Measurements from ENCODE around the gene PHAX.
A peak's percentile ranks its signal among the peaks of the same experiment; 100 is the strongest.
"Not testable (repeated sequence)": the region's sequence is repeated elsewhere in the genome, so short reads cannot be mapped to it uniquely, and the experiment has no call there.

The PHAX gene

GRCh38 chr5:126659805-126660482 lies 59.2 kb downstream of the PHAX start:
- no peak for DNase-seq (ENCODE audit: low spot score)

DNA sequence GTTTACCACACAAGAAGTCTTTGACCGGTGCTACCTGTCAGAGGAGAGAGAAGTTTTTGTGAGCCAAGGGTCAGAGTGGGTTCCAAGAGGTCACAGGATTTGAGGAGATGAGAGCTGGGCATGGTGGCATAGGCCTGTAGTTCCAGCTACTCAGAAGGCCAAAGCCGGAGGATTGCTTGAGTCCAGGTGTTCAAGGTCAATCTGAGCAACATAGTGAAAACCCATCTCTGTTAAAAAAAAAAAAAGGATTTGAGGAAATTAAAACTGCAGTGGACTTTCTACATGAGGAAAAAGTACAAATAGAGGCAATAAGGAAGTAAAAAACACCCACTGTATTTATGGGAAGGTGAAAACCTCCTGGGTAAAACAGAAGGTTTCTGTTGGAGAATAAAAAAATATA lies 63.8 kb downstream of the PHAX start:
- no peak for DNase-seq (ENCODE audit: low spot score)

DNA sequence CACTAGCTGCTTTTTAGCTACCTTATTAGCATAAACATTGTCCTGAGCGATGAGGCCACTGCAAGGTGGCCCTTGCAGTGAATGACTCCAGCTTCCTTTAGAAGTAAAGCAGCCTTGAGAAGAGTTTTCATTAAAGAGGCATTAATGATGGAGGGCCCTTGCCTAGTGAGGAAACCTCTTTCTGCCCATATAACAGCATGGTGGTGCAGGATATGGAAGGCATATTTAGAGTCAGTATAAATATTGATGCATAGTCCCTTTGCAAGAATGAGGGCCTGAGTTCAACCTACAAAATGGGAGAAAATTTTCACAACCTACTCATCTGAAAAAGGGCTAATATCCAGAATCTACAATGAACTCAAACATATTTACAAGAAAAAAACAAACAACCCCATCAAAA lies 69.4 kb downstream of the PHAX start:
- DNase-seq (ENCODE audit: low spot score) = not testable (repeated sequence)

DNA sequence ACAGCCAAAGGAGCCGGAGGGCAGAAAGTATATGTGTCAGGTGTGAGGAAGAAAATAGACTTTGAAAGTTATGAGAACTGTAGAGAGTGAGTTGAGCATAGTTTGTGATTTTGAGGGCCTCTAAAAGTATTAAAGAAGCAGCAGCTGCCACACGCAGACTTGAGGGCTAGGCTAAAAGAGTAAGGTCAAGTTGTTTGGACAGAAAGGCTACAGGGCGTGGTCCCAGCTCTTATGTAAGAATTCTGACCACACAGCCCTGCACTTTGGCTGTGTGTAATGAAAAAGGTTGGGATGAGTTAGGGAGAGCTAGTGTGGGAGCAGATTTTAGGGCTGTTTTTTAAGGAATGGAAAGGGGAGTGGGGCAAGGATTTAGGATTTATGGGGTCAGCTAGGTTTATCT lies 70.9 kb downstream of the PHAX start:
- DNase-seq (ENCODE audit: low spot score) = not testable (repeated sequence)

GRCh38 chr5:126673477-126673876 lies 72.7 kb downstream of the PHAX start:
- DNase-seq (ENCODE audit: low spot score) = no peak

GRCh38 chr5:126674145-126674544 lies 73.4 kb downstream of the PHAX start:
- DNase-seq (ENCODE audit: low spot score) = no peak

- no peak for DNase-seq (ENCODE audit: low spot score)
These were observed 74.6 kb downstream of the PHAX start for GRCh38 chr5:126675338-126675737.

DNA sequence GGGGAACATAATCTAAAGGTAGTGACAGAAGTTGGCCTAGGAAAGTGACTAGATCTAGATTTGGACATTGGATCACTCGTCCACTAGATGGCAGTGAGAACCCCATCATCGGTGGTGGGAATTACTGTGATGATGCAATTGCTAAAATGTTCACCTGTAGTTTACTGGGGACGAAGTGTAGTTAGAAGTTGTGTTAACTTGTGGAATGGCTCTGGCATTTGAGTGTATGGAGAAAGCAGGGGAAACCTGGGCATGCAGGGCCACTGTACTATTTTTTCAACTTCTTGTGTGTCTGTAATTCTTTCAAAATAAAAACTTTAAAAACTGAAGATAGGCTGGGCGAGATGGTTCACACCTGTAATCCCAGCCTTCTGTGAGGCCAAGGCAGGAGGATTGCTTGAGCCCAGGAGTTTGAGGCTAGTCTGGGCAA lies 75.5 kb downstream of the PHAX start:
- peak; percentile 78 for DNase-seq (ENCODE audit: low spot score)

Measured in HuH-7 (cell line).